Measurements from ENCODE around the gene GPATCH1. TPM values are rescaled to one million over a fixed set of nuclear protein-coding genes. Genes with fewer than 3 reads are reported as not detected.

The GPATCH1 gene
- polyA plus RNA-seq, 3 donors = 13.1 to 15.0 (median 13.7) TPM

DNA sequence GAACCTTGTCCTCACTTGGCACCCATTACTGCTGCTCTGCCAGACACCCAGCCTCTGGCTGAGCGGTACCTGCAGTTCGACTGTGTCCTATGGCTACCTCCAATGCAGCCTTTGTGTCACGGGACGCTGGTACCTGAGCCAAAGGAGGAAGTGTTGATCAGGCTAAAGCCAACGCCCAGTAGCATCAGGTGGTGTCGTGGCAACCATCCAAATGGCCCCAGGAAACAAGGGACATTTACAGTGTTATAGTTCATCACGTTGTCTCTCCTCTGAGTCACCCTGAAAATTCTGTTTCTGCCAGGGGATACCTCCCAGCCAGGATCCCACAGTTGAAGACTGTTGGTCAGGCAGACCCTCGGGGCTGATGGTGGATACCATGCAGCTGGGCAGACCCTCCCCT, 26.4 kb upstream of the GPATCH1 start:
- DNase-seq (ENCODE audit: extremely low read depth in 1 of 11, low read depth in 9 of 11, low spot score in 4 of 11) = no peak

DNA sequence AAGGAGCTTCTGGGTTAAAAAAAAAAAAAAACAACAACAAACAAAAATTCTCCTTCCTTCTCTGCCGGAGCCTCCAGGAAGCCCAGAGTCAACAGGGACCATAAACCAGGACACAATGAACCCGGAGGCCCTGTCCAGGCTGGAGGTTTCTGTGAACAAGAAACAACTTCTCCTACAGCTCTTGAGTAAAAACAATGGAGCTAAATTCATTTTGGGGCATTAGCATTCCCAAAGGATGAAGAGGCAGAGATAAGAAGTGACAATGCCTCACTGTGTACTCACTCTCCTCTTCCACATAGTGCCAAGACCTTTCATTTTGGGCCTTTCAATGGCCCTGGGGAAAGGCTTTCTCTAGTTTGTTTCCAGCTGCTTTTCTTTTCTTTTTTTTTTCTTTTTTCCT, 25.3 kb upstream of the GPATCH1 start:
- DNase-seq (ENCODE audit: extremely low read depth in 1 of 11, low read depth in 9 of 11, low spot score in 4 of 11) = no peak

DNA sequence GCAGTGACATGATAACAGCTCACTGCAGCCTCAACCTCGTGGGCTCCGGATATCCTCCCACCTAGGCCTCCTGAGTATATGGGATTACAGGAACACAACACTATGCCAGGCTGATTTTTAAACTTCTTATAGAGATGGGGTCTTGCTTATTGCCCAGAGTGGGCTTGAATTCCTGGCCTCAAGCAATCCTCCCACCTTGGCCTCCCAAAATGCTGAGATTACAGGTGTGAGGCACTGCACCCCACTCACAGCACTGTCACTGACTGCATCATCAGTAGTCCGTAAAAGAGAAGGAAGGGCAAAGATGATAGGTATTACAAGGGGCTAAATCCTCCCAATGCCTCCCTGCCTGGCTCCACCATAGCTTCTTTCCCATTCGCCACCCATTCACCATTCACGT, 20.4 kb upstream of the GPATCH1 start:
- DNase-seq (ENCODE audit: extremely low read depth in 1 of 11, low read depth in 9 of 11, low spot score in 4 of 11) = no peak

DNA sequence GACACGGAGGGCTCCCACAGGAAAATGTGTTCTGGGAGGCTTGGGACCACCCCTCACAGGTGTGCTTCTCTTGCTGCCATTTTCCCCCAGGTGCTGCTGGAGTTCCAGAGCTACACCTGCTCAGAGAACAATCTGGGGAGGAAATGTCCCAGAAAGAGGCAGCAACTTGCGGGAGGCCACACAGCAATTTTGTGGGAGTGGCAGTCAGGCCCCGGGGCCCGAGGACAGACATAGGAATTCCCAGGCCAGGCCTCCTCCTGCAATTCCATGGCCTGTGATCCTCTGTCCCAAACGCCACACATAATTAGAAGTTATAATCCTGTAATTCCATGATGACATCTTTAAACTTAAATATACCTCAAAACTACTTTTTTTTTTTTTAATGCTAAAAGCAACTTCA, 18.1 kb upstream of the GPATCH1 start:
- DNase-seq (ENCODE audit: extremely low read depth in 1 of 11, low read depth in 9 of 11, low spot score in 4 of 11) = no peak

DNA sequence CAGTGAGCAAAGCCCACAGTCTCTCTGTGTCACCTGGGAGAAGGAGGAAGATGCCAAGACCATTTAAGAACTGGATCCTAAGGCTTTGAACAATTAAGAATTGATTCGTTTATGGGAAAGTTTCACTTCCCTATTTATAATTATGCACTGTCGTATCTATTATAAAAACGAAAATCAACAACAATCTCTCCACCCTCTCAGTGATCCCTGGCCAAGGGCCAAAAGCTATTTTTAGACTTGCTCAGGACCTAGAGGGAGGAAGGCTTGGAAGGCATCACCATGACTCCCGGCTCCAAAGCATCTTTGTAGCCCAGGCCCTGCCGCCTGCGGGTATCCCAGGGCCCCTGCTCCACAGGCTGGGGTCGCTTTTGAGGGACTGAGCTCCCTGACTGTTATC, 17.6 kb upstream of the GPATCH1 start:
- DNase-seq (ENCODE audit: extremely low read depth in 1 of 11, low read depth in 9 of 11, low spot score in 4 of 11) = no peak

DNA sequence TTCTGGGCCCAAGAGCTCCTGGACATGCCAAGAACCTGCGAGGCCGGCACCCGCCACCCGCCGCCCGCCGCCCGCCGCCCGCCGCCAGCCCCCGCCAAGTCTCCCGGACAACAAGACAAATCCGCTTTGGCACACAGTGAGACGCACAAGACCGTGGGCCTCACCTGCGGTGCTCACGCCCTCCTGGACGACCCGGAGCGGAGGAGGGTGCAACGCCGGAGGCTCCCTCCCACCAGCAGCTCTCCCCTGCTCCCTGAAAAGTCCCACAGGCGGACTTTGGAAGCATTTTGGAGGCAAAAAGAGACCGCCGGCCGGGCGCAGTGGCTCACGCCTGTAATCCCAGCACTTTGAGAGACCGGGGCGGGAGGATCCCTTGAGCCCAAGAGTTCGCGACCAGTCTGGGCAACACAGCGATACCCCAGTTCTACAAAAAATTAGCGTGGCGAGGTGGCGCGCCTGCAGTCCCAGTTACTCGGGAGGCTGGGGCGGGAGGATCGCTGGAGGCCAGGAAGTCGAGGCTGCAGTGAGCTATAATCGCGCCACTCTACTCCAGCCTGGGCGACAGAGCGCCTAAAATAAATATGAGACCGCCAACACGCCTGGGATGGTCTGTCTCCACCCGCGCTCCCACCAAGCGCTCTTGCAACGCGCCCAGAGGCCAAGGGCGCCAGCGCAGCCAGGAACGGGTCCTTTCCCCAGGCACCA, 17.1 kb upstream of the GPATCH1 start:
- no peak for DNase-seq (ENCODE audit: extremely low read depth in 1 of 11, low read depth in 9 of 11, low spot score in 4 of 11)

DNA sequence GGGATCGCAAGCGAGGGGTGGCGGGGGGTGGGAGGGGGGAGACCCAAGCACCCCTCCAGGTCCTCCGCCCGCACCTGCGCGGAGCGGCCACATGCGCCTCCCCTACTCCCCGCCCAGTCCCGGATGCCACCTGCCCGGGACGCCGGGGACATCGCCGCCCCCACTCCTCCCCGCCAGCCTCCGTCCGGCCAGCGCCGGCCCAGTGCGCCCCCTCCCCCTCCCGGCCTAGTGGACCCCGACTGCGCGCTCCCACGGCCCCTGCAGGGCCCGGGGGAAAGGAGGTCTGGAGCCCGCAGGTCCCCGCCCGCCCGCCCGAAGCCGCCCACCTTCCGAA, 16.6 kb upstream of the GPATCH1 start:
- peak in 1 of 11 donors; percentile 39 for DNase-seq (ENCODE audit: extremely low read depth in 1 of 11, low read depth in 9 of 11, low spot score in 4 of 11)

DNA sequence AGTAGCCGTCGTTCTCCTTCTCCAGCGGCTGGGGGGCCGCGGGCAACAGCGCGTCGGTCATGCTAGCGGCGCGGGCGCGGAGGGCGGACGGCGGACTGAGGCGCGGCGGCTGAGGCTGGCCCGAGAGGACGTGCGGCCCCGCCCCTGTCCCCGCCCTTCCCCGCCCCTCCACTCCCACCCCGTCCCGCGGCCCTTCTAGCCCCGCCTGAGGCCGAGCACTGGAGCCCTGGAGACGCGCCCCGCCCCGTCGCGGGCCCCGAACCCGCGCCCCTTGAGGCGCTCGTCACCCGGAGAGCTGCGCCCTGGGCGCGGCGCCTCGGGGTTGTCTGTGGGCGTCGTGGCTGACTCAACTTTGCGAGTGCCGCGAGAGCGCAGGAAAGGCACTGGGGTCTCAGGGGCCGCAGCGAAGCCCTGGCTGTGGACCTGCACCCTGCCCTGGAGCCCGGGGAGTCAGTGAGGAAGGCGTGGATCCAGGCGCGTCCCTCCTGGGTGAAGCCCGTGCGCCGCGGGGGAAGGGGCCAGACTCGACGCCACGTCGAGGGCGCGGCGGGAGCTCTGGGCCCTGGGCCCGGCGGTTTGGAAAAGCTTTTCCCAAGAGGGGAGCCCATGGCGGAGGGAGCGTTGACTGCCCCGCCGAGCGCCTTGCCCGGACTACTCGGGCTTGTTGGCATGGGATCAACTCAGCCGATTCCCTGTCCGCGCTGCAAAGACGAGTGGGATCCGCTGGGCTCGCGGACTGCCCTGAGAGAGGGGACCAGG, 16.0 kb upstream of the GPATCH1 start, which contains the start of gene RHPN2:
RHPN2 (minus strand) TSS at position 97 of the 759 bp plus-strand sequence; CDS start at position 61, 36 bp downstream.
- DNase-seq (ENCODE audit: extremely low read depth in 1 of 11, low read depth in 9 of 11, low spot score in 4 of 11) = peak in 3 of 11 donors; percentile 64 to 69 (median 69)

DNA sequence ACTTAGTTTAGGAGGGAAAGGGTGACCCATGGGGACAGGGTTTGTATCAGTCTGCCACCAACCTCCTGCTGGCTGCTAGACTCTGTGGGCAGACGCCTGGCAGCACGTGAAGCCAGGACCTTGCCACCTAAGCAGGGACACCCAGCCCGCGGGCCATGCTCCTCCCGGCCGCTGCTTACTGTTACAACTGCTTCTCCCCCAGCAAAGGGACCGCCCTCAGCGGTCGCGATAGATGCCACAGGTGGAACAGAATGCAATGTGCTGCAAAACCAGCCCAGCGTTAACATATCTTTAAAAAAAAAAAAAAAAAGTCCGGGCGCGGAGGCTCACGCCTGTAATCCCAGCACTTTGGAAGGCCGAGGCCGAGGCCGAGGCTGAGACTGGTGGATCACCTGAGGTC, 14.4 kb upstream of the GPATCH1 start:
- DNase-seq (ENCODE audit: extremely low read depth in 1 of 11, low read depth in 9 of 11, low spot score in 4 of 11) = no peak

DNA sequence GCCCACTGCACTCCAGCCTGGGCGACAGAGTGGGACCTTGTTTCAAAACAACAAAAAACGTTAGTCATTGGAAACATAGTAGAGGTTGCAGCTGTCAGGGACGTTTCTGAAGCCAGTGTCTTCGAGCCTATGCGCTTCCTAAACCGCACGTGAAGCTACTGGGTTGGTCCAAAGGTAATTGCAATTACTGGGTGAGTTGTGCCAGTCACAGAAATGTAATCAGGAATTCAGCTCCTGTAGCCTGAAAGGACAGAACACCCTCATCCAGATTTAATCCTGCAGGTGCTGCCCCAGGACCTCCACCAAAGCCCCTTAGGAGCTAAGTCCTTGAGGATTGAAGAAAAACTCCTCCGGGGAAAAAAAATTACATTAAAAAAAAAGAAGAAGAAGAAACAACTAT, 13.9 kb upstream of the GPATCH1 start:
- no peak for DNase-seq (ENCODE audit: extremely low read depth in 1 of 11, low read depth in 9 of 11, low spot score in 4 of 11)

DNA sequence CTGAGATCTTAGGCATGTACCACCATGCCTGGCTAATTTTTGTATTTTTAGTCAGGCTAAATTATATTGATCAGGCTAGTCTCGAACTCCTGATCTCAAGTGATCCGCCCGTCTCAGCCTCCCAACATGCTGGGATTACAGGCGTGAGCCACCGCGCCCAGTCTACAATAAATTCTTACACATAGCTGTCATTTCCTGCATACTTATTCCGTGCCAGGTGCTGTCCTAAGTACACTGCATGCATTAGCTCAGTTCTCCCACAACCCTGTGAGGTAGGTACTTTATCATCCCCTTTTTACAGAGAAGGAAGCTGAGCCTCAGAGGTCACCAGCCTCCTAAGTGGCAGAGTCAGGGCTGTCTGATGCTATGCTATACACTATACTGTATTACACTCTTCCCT, 9.1 kb upstream of the GPATCH1 start:
- DNase-seq (ENCODE audit: extremely low read depth in 1 of 11, low read depth in 9 of 11, low spot score in 4 of 11) = no peak

DNA sequence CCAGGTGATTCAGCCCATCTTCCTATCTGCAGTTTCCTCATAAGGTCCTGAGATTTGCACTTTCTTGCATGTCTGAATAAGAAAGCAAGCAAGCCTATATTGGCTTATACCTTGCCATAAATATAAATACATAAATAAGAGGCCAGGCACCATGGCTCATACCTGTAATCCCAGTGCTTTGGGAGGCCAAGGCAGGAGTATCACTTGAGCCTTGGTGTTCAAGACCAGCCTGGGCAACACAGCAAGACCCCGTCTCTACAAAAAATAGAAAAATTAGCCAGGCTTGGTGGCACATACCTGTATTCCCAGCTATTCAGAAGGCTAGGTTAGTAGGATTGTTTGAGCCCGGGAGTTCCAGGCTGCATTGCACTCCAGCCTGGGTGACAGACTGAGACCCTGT, 5.5 kb upstream of the GPATCH1 start:
- DNase-seq (ENCODE audit: extremely low read depth in 1 of 11, low read depth in 9 of 11, low spot score in 4 of 11) = no peak

DNA sequence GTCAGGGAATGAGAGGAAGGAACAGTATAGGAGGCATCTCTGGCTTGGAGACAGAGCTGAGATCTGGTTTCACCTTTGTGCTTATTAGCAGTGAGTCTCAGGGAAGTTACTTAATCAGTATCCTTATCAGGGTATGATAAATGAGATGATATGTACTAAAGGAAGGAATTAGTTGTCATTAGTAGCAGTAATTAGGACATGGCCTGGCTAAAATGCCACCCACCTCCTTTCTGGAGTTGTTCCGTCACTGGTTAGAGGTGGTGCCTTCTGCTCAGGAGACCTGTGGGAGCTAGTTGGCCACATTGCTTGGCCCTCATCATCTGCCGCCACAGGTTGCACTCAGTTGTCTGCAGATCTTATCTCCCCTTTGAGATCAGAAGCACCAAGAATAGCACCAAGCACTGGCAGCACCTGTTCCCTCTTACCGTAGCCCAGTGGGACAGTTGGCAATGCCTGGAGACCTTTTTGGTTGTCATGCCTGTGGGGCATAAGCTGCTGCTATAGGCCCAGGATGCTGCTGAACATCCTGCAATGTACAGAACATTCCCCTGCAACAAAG, 4.7 kb downstream of the GPATCH1 start:
- DNase-seq (ENCODE audit: extremely low read depth in 1 of 11, low read depth in 9 of 11, low spot score in 4 of 11) = no peak

DNA sequence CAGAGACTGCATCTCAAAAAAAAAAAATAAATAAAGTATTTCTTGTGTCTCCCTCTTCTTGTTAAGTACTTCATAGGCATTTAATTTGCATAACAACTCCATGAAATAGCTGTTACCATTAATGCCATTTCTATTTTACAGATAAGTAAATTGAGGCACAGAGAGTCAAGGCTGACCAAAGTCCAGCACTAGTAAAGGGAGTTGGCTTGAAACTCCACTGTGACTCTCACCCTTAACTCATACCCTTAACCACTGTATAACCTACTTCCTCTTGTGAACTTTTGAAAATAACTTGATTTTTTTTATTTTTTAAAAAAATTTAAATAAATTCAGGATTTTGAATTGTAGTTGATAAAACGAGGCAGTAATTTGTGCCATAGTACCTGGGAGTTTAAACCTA, 6.0 kb downstream of the GPATCH1 start:
- no peak for DNase-seq (ENCODE audit: extremely low read depth in 1 of 11, low read depth in 9 of 11, low spot score in 4 of 11)

DNA sequence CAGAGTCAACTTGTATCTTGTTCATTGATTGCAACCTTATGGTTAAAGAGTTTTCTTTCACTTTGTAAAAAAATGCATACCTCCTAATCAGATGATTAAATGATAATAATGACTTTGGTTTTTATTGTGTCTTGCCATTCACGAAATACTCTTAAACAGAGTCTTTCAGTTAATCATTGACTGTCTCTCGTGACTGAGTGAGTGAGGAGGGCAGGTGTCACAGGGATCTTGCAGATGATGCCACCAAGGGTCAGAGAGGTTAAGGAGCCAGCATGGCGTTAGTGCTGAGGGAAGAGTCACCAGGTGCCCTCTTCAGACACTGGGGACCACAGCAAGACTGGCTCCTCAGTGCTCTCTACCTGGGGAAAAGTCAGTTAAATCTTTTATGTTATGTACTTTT, 8.0 kb downstream of the GPATCH1 start:
- DNase-seq (ENCODE audit: extremely low read depth in 1 of 11, low read depth in 9 of 11, low spot score in 4 of 11) = no peak

DNA sequence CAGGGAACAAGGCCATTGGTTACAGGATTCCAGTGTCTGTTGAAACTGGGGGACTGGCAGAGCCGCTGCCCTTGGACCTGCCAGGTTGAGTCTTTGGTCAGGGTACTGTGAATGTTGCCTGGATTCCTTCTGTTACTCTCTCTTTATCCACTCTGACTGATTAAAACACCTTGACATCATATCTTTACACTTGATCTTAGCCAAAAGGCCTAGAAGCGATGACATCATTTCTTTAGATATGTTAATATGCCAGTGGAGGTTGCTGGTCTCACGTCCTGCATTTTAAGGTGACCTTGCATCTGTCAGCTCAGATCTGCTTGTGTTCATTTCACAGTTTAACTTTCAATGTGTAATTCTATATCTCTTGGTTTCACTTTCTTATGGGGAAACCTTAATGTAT, 9.2 kb downstream of the GPATCH1 start:
- no peak for DNase-seq (ENCODE audit: extremely low read depth in 1 of 11, low read depth in 9 of 11, low spot score in 4 of 11)

DNA sequence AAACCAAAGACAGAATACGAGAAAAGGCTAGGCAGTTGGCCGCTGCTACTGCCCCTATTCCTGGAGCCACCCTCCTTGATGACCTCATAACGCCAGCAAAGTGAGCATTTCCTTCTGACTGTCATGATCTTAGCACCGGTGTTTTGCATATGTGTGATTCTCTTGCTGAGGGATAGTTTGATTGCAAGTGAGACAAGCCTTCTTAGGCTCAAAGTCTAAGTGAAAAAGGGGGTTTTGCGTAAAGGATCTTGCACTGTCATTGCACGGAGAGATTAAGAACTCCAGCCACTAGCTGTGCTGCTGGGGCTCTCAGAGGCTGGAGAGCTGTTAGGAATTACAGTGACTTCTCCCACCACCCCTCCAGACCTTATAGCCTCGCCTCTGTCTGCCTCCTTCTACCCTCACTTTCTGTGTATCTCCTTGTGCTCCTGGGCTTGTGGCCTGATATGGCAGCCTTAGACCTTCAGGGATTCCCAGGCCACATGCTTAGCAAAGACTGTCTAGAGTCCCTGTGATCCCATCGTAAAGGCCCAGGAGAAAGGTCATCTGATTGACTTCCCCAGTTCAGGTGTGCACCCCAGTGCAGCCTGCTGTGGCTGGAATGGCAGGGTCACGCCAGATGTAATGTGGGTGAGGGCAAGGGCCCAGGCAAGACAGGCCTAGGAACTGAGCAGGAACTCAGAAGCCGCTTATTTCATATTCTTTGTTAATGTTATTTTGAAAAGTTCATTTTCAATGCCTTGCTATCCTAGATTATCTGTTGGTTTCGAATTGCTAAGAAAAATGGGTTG, 12.6 kb downstream of the GPATCH1 start:
- no peak for DNase-seq (ENCODE audit: extremely low read depth in 1 of 11, low read depth in 9 of 11, low spot score in 4 of 11)

DNA sequence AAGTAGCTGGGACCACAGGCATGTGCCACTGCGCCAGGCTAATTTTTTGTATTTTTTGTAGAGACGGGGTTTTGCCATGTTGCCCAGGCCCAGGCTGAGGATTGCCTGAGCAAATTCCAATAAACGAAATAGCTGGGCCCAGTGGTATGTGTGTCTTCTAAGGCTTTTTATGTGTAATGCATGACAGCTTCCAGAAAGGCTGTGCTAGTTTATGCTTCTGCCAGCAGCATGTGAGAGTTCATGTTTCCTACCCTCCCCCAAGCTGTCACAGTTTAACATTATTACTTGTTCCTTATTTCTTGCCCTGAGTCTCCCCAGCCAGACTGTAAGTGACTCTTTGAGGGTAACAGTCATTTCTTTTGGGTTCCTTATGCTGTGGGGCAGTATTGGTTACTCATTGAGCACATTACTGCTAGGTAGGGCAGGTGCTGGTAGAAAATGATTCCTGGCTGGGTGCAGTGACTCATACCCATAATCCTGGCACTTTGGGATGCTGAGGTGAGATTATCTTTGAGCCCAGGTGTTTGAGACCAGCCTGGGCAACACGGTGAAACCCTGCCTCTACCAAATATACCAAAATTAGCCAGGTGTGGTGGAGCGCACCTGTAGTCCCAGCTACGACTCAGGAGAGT, 13.6 kb downstream of the GPATCH1 start:
- DNase-seq (ENCODE audit: extremely low read depth in 1 of 11, low read depth in 9 of 11, low spot score in 4 of 11) = peak in 8 of 11 donors; percentile 22 to 74 (median 44)

DNA sequence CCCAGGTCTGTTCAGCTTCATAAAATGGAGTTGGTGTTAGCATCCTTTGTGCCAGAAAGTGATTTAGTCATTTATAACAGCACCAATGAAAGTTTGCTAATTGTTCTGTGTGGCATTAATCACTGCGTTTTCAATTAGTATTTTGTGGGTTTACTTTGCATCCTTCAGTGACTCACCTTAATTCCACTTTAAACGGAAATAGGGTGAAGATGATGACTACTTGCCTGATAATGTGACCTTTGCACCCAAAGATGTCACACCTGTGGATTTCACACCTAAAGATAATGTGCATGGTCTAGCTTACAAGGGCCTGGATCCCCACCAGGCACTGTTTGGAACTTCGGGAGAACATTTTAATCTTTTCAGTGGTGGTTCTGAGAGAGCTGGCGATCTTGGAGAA, 15.0 kb downstream of the GPATCH1 start:
- no peak for DNase-seq (ENCODE audit: extremely low read depth in 1 of 11, low read depth in 9 of 11, low spot score in 4 of 11)

Measured in renal cortex interstitium (tissue), 11 donors.